ENCODE results near the gene LRRC4C. TPM values are rescaled to one million over a fixed set of nuclear protein-coding genes. Genes with fewer than 3 reads are reported as not detected.

LRRC4C gene
- total and polyA plus RNA-seq, 2 experiments from 2014 or later: not detected

DNA sequence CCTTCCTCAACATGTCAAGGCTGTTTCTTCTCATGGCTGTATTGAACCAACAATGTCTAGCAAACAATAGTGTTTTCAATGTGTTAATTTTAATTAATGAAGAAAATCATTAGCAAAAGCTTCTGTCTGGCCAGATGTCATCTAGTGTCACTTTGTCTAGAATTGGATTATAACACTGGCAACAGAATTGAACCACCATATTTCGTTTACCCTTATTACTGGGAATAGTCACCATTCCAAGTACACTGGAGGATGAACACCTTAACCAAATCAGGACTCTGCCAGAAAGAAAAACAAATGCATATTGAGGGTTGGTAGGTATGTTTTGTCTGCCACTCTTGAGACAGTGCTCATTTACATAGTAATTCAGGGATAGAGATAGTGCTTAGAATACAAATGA is 146.2 kb downstream of the LRRC4C start:
- Histone ChIP-seq H3K4me1 (ENCODE audit: insufficient read depth) (no peaks in the 10 kb centered on the region), H3K9ac (no peak overlapping the region), H3K4me2 (ENCODE audit: unreplicated experiment) (no peak overlapping the region), H3K9me3 (ENCODE audit: low read depth) (no peaks in the 10 kb centered on the region), H3K4me3 (no peak overlapping the region), H3K79me2 (ENCODE audit: insufficient read depth) (no peaks in the 10 kb centered on the region), H3F3A (ENCODE audit: insufficient read depth) (no peaks in the 10 kb centered on the region), H3K27me3 (replicated peaks; ENCODE audit: insufficient read depth) (no peaks in the 10 kb centered on the region), H3K27ac (no peak overlapping the region), H3K9me2 (ENCODE audit: insufficient read depth) (no peaks in the 10 kb centered on the region), H3K36me3 (ENCODE audit: low read depth) (no peaks in the 10 kb centered on the region), H4K20me1 (ENCODE audit: insufficient read depth) (no peaks in the 10 kb centered on the region), H2AFZ (no peak overlapping the region)
- in situ Hi-C loops (cut with MboI): no loop called here
- WGBS, 2 experiments (ENCODE audit: low coverage in 1 of 2, low lambda C conversion rate in 2 of 2, missing lambda C conversion rate in 2 of 2): 6 to 7% methylated on average over 1 of the region's 1 CpG
- TF ChIP-seq EZH2 (IDR thresholded peaks at IDR 0.05; ENCODE audit: insufficient read depth, poor library complexity, severe bottlenecking): no peak
- no peak for TF ChIP-seq EZH2phosphoT487 (IDR thresholded peaks at IDR 0.05; ENCODE audit: insufficient read depth, low read depth)
- no peak for DNase-seq

DNA sequence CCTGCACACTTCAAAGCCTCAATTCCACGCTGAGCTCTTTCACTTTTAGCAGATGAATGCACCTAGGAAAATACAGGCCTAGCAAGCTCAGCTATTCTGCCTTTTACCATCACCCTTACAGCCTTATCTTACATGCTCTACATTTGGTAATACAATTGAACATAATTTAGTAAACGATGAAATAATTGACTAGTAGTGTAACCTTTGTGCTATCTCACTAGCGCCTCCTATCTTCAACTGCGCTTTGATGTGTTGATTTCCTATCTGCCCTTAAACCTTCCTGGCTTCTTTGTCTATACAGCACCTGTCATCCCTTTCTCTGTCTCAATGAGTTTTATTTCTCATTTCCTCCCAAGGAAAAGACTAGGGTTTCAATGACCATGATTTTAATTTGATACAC is 149.7 kb downstream of the LRRC4C start:
- Histone ChIP-seq H4K20me1 (ENCODE audit: insufficient read depth) (no peaks in the 10 kb centered on the region), H3K9ac (no peak overlapping the region), H3K4me2 (ENCODE audit: unreplicated experiment) (no peak overlapping the region), H3K27ac (no peak overlapping the region), H3F3A (ENCODE audit: insufficient read depth) (no peaks in the 10 kb centered on the region), H2AFZ (no peak overlapping the region), H3K4me1 (ENCODE audit: insufficient read depth) (no peaks in the 10 kb centered on the region), H3K27me3 (replicated peaks; ENCODE audit: insufficient read depth) (no peaks in the 10 kb centered on the region), H3K4me3 (no peak overlapping the region), H3K9me3 (ENCODE audit: low read depth) (no peaks in the 10 kb centered on the region), H3K36me3 (ENCODE audit: low read depth) (no peaks in the 10 kb centered on the region), H3K79me2 (ENCODE audit: insufficient read depth) (no peaks in the 10 kb centered on the region), H3K9me2 (ENCODE audit: insufficient read depth) (no peaks in the 10 kb centered on the region)
- 25 to 31% methylated on average over 4 of the region's 4 CpGs for WGBS, 2 experiments (ENCODE audit: low coverage in 1 of 2, low lambda C conversion rate in 2 of 2, missing lambda C conversion rate in 2 of 2)
- no peak for DNase-seq
- TF ChIP-seq EZH2 (IDR thresholded peaks at IDR 0.05; ENCODE audit: insufficient read depth, poor library complexity, severe bottlenecking): no peak
- TF ChIP-seq EZH2phosphoT487 (IDR thresholded peaks at IDR 0.05; ENCODE audit: insufficient read depth, low read depth): no peak
- in situ Hi-C loops (cut with MboI): no loop called here

- no peaks in the 10 kb centered on the region for H4K20me1 ChIP-seq (ENCODE audit: insufficient read depth)
- no peak for TF ChIP-seq EZH2 (IDR thresholded peaks at IDR 0.05; ENCODE audit: insufficient read depth, poor library complexity, severe bottlenecking)
- no peak for TF ChIP-seq EZH2phosphoT487 (IDR thresholded peaks at IDR 0.05; ENCODE audit: insufficient read depth, low read depth)
- H3K9me2 ChIP-seq (ENCODE audit: insufficient read depth): no peaks in the 10 kb centered on the region
- H2AFZ ChIP-seq: no peak overlapping the region
- no peak overlapping the region for H3K27ac ChIP-seq
- no peak overlapping the region for H3K4me3 ChIP-seq
- no peak for DNase-seq
- no peaks in the 10 kb centered on the region for H3K27me3 ChIP-seq (replicated peaks; ENCODE audit: insufficient read depth)
- in situ Hi-C loops (cut with MboI): no loop called here
- H3K9me3 ChIP-seq (ENCODE audit: low read depth): no peaks in the 10 kb centered on the region
- WGBS, 2 experiments (ENCODE audit: low coverage in 1 of 2, low lambda C conversion rate in 2 of 2, missing lambda C conversion rate in 2 of 2): 57 to 69% methylated on average over 4 of the region's 4 CpGs
- H3K4me1 ChIP-seq (ENCODE audit: insufficient read depth): no peaks in the 10 kb centered on the region
- no peak overlapping the region for H3K9ac ChIP-seq
- no peak overlapping the region for H3K4me2 ChIP-seq (ENCODE audit: unreplicated experiment)
- H3K36me3 ChIP-seq (ENCODE audit: low read depth): no peaks in the 10 kb centered on the region
- H3F3A ChIP-seq (ENCODE audit: insufficient read depth): no peaks in the 10 kb centered on the region
- H3K79me2 ChIP-seq (ENCODE audit: insufficient read depth): no peaks in the 10 kb centered on the region
Measured at GRCh38 chr11:41309111-41309522, 150.3 kb downstream of the LRRC4C start.

GRCh38 chr11:41308286-41308685 is 151.2 kb downstream of the LRRC4C start:
- H3K36me3 ChIP-seq (ENCODE audit: low read depth): no peaks in the 10 kb centered on the region
- no peak overlapping the region for H3K27ac ChIP-seq
- in situ Hi-C loops (cut with MboI): no loop called here
- H3K79me2 ChIP-seq (ENCODE audit: insufficient read depth): no peaks in the 10 kb centered on the region
- no peak for DNase-seq
- H3F3A ChIP-seq (ENCODE audit: insufficient read depth): no peaks in the 10 kb centered on the region
- no peaks in the 10 kb centered on the region for H3K4me1 ChIP-seq (ENCODE audit: insufficient read depth)
- no peaks in the 10 kb centered on the region for H3K27me3 ChIP-seq (replicated peaks; ENCODE audit: insufficient read depth)
- H4K20me1 ChIP-seq (ENCODE audit: insufficient read depth): no peaks in the 10 kb centered on the region
- H2AFZ ChIP-seq: no peak overlapping the region
- H3K9me3 ChIP-seq (ENCODE audit: low read depth): no peaks in the 10 kb centered on the region
- TF ChIP-seq EZH2 (IDR thresholded peaks at IDR 0.05; ENCODE audit: insufficient read depth, poor library complexity, severe bottlenecking): no peak
- TF ChIP-seq EZH2phosphoT487 (IDR thresholded peaks at IDR 0.05; ENCODE audit: insufficient read depth, low read depth): no peak
- no peak overlapping the region for H3K4me3 ChIP-seq
- no peaks in the 10 kb centered on the region for H3K9me2 ChIP-seq (ENCODE audit: insufficient read depth)
- WGBS, 2 experiments (ENCODE audit: low coverage in 1 of 2, low lambda C conversion rate in 2 of 2, missing lambda C conversion rate in 2 of 2): 42 to 45% methylated on average over 5 of the region's 5 CpGs
- H3K9ac ChIP-seq: no peak overlapping the region
- no peak overlapping the region for H3K4me2 ChIP-seq (ENCODE audit: unreplicated experiment)
